ENCODE data around the gene PAX3.

Gene PAX3

GRCh38 chr2:222332116-222332515, 33.3 kb upstream of the PAX3 start:
- TF ChIP-seq ZNF274 (IDR thresholded peaks at IDR 0.05; ENCODE audit: low read depth, low read length) = no peak
- no peak for TF ChIP-seq SUZ12 (IDR thresholded peaks at IDR 0.05; ENCODE audit: extremely low read depth, insufficient read depth, insufficient read length)
- Histone ChIP-seq H3K4me1 (ENCODE audit: insufficient read depth, insufficient read length) (no peaks in the 10 kb centered on the region), H3K9me3 (ENCODE audit: insufficient read depth, low read length) (peaks cover 14% of the 10 kb centered on the region; the same call in 1 of the 2 replicates), H3K27me3 (ENCODE audit: insufficient read depth, insufficient read length) (no peaks in the 10 kb centered on the region), H3K9ac (ENCODE audit: insufficient read length, low read depth) (no peak overlapping the region), H3K4me3 (ENCODE audit: insufficient read length, low read depth) (no peak overlapping the region), H3K36me3 (ENCODE audit: insufficient read depth, insufficient read length, low read length) (no peaks in the 10 kb centered on the region)
- DNase-seq (ENCODE audit: low read depth, low spot score) = no peak

DNA sequence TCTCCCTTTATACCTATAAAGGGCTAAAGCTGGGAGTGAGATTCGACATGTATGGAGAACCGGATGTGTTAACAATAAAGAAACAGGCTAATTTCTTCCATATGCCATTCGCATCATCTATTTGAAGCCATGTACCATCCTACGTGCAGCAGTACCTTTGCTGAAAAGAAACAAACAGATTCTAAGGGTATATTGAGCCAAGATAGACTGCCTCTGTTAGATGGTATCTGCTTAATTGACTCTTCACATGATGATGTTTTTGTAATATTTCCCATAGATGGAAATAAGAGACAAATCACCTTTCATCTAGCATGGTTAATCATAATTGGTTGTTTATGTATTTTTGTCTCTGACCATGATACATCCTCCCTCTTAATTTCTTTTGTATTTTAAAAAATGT, 32.1 kb upstream of the PAX3 start:
- TF ChIP-seq ZNF274 (IDR thresholded peaks at IDR 0.05; ENCODE audit: low read depth, low read length) (no peak), SUZ12 (IDR thresholded peaks at IDR 0.05; ENCODE audit: extremely low read depth, insufficient read depth, insufficient read length) (no peak)
- Histone ChIP-seq H3K27me3 (ENCODE audit: insufficient read depth, insufficient read length) (no peaks in the 10 kb centered on the region), H3K4me3 (ENCODE audit: insufficient read length, low read depth) (no peak overlapping the region), H3K9me3 (ENCODE audit: insufficient read depth, low read length) (peaks cover 13% of the 10 kb centered on the region; the same call in 1 of the 2 replicates), H3K4me1 (ENCODE audit: insufficient read depth, insufficient read length) (no peaks in the 10 kb centered on the region), H3K9ac (ENCODE audit: insufficient read length, low read depth) (no peak overlapping the region), H3K36me3 (ENCODE audit: insufficient read depth, insufficient read length, low read length) (no peaks in the 10 kb centered on the region)
- no peak for DNase-seq (ENCODE audit: low read depth, low spot score)

DNA sequence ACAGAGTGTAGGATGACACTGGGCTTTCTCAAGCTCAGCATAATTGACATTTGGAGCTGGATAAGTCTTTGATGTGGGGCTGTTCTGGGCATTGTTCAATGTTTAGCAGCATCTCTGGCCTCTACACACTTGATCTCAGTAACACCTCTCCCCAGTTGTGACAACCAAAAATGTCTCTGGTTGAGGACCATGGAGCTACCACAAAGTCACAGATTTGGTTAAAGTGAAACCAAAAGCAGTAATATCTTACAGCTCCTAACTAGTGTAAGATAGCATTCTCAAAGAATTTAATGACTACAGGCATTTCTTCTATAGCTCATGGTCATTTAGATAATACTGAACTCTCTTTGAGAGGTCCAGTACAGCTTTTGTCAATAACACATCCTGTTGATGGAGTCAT, 23.4 kb upstream of the PAX3 start:
- H3K27me3 ChIP-seq (ENCODE audit: insufficient read depth, insufficient read length) = peaks cover 30% of the 10 kb centered on the region
- DNase-seq (ENCODE audit: low read depth, low spot score) = no peak
- no peak overlapping the region for H3K9ac ChIP-seq (ENCODE audit: insufficient read length, low read depth)

DNA sequence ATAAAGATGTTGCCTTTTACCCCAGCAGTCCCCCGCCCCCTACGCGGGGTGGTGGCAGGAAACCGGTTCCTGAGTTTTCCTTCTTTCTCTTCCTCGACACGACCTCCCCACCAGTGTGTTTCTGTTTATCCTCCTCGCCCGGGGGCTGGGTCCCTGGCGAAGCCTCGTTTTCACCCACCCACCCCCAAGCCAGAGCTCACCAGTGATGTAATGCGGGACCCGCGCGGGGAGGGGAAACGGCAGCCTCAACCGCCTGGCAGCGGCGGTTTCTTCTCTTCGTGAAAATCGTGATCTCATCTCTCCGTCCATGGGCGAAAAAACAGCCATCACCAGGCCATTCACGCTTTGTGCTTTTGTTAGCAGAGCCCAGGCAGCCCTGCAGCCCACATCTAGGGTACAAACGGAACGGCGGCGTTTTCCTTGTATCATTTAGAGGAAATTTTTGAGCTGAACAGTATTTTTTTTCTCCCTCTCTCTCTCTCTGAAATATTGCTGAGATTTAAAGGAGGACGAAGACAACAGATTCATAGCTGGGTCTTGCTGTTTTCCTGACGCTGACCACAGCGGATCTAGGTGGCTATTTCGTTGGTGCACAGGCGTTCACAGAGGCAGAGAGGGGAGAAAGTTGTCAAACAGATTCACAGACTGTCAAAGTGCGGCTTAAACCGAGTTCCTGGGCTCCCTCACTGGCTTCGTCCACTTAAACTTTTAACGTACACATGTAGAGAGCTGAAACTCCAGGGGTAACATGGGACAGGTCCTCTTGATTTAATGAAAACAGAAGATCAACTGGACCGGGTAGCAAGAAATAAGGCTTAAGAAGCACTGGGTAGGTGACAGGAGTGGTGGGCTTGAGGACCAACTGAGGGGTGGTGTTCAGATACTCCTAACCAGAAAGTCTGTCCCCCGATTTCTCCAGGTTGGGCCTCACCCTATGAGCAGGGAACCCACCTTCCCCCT, 21.9 kb upstream of the PAX3 start:
- peak overlapping the region; percentile 69 for H3K9ac ChIP-seq (ENCODE audit: insufficient read length, low read depth)
- no peaks in the 10 kb centered on the region for H3K36me3 ChIP-seq (ENCODE audit: insufficient read depth, insufficient read length, low read length)
- peak overlapping the region; percentile 59 for H3K4me3 ChIP-seq (ENCODE audit: insufficient read length, low read depth)
- no peaks in the 10 kb centered on the region for H3K4me1 ChIP-seq (ENCODE audit: insufficient read depth, insufficient read length)
- H3K9me3 ChIP-seq (ENCODE audit: insufficient read depth, low read length) = no peaks in the 10 kb centered on the region
- no peak for DNase-seq (ENCODE audit: low read depth, low spot score)
- H3K27me3 ChIP-seq (ENCODE audit: insufficient read depth, insufficient read length) = peaks cover 46% of the 10 kb centered on the region
- no peak for TF ChIP-seq SUZ12 (IDR thresholded peaks at IDR 0.05; ENCODE audit: extremely low read depth, insufficient read depth, insufficient read length)
- no peak for TF ChIP-seq ZNF274 (IDR thresholded peaks at IDR 0.05; ENCODE audit: low read depth, low read length)
- TF ChIP-seq YY1 (IDR thresholded peaks at IDR 0.05; ENCODE audit: insufficient read depth, insufficient read length) = no peak

More for the DNA sequence above, 23.4 kb upstream of the PAX3 start:
- H3K36me3 ChIP-seq (ENCODE audit: insufficient read depth, insufficient read length, low read length) = no peaks in the 10 kb centered on the region
- no peaks in the 10 kb centered on the region for H3K9me3 ChIP-seq (ENCODE audit: insufficient read depth, low read length)
- no peaks in the 10 kb centered on the region for H3K4me1 ChIP-seq (ENCODE audit: insufficient read depth, insufficient read length)
- TF ChIP-seq SUZ12 (IDR thresholded peaks at IDR 0.05; ENCODE audit: extremely low read depth, insufficient read depth, insufficient read length) (no peak), YY1 (IDR thresholded peaks at IDR 0.05; ENCODE audit: insufficient read depth, insufficient read length) (no peak), ZNF274 (IDR thresholded peaks at IDR 0.05; ENCODE audit: low read depth, low read length) (no peak)
- H3K4me3 ChIP-seq (ENCODE audit: insufficient read length, low read depth) = no peak overlapping the region

DNA sequence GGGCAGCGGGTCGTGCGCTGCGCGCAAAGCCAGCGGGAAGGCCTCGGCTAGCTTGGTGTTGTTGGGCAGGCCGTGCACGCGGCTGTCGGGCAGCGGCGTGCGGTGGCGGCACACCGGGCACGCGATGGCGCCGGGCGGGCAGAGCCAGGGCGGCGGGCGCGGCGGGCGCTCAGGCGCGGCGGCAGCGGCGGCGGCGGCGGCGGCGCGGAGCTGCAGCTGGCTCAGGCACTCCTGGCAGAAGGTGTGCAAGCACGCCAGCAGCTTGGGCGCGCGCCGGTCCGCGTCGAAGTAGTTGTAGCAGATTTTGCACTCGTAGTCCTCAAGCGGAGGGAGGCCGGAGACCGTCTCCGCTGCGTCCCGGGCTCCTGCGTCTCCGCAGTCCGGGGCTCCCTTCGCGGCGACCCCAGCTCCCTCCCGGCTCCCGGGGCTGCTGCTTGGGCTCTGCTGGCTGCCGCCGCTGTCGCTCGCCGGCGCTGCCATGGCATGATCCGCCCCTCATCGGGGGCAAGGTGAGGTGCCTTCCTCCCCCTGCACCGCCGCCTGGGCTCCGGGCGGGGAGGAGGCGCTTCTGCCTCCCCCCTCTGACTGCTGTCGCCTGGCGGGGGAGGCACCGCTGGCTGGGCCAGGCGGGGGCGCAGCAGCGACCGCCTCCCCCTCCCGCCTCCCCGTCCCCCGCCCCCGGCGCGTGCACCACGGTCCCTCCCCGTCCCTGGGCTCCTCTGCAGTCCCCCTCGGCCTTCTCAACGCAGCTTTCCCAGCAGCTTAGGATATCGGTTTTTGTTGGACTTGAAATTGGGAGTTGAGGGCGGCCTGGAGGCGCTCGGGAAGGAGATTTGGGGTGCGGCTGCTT, 21.0 kb upstream of the PAX3 start:
- no peak for TF ChIP-seq SUZ12 (IDR thresholded peaks at IDR 0.05; ENCODE audit: extremely low read depth, insufficient read depth, insufficient read length)
- TF ChIP-seq YY1 (IDR thresholded peaks at IDR 0.05; ENCODE audit: insufficient read depth, insufficient read length) = no peak
- no peak for TF ChIP-seq ZNF274 (IDR thresholded peaks at IDR 0.05; ENCODE audit: low read depth, low read length)
- Histone ChIP-seq H3K9ac (ENCODE audit: insufficient read length, low read depth) (peak overlapping the region; percentile 76), H3K4me3 (ENCODE audit: insufficient read length, low read depth) (peak overlapping the region; percentile 59), H3K4me1 (ENCODE audit: insufficient read depth, insufficient read length) (no peaks in the 10 kb centered on the region), H3K9me3 (ENCODE audit: insufficient read depth, low read length) (no peaks in the 10 kb centered on the region), H3K27me3 (ENCODE audit: insufficient read depth, insufficient read length) (peaks cover 55% of the 10 kb centered on the region), H3K36me3 (ENCODE audit: insufficient read depth, insufficient read length, low read length) (no peaks in the 10 kb centered on the region)
- no peak for DNase-seq (ENCODE audit: low read depth, low spot score)

GRCh38 chr2:222318712-222319585, 20.2 kb upstream of the PAX3 start:
- H3K4me3 ChIP-seq (ENCODE audit: insufficient read length, low read depth) = peak overlapping the region; percentile 59
- H3K9ac ChIP-seq (ENCODE audit: insufficient read length, low read depth) = peak overlapping the region; percentile 73
- TF ChIP-seq SUZ12 (IDR thresholded peaks at IDR 0.05; ENCODE audit: extremely low read depth, insufficient read depth, insufficient read length) (no peak), YY1 (IDR thresholded peaks at IDR 0.05; ENCODE audit: insufficient read depth, insufficient read length) (no peak), ZNF274 (IDR thresholded peaks at IDR 0.05; ENCODE audit: low read depth, low read length) (no peak)
- no peaks in the 10 kb centered on the region for H3K36me3 ChIP-seq (ENCODE audit: insufficient read depth, insufficient read length, low read length)
- peaks cover 63% of the 10 kb centered on the region for H3K27me3 ChIP-seq (ENCODE audit: insufficient read depth, insufficient read length)
- H3K4me1 ChIP-seq (ENCODE audit: insufficient read depth, insufficient read length) = no peaks in the 10 kb centered on the region
- H3K9me3 ChIP-seq (ENCODE audit: insufficient read depth, low read length) = no peaks in the 10 kb centered on the region
- no peak for DNase-seq (ENCODE audit: low read depth, low spot score)
